ENCODE measurements around the gene MUC12.
"Not testable (repeated sequence)": the region's sequence is repeated elsewhere in the genome, so short reads cannot be mapped to it uniquely, and the experiment has no call there.

MUC12 gene

GRCh38 chr7:100991631-100992030, 22.3 kb downstream of the MUC12 start:
- DNase-seq: no peak

GRCh38 chr7:100992280-100992679, 22.9 kb downstream of the MUC12 start:
- DNase-seq: not testable (repeated sequence)

- DNase-seq: not testable (repeated sequence)
These were observed 25.3 kb downstream of the MUC12 start for GRCh38 chr7:100994671-100995070.

- not testable (repeated sequence) for DNase-seq
These were observed 29.2 kb downstream of the MUC12 start for GRCh38 chr7:100998530-100998929.

GRCh38 chr7:100999334-100999733, 30.0 kb downstream of the MUC12 start:
- not testable (repeated sequence) for DNase-seq

- not testable (repeated sequence) for DNase-seq
These were observed 30.7 kb downstream of the MUC12 start for GRCh38 chr7:101000025-101000424.

GRCh38 chr7:101002333-101002732, 33.0 kb downstream of the MUC12 start:
- DNase-seq: not testable (repeated sequence)

- not testable (repeated sequence) for DNase-seq
These were observed 38.0 kb downstream of the MUC12 start for GRCh38 chr7:101007361-101007760.

- no peak for DNase-seq
These were observed 40.3 kb downstream of the MUC12 start for GRCh38 chr7:101009629-101010028.

GRCh38 chr7:101012931-101013330, 43.6 kb downstream of the MUC12 start:
- no peak for DNase-seq

GRCh38 chr7:101015626-101016025, 46.3 kb downstream of the MUC12 start:
- no peak for DNase-seq

GRCh38 chr7:101017064-101017777, 47.9 kb downstream of the MUC12 start:
- DNase-seq: peak; percentile 82 to 92

- DNase-seq: no peak
These were observed 49.2 kb downstream of the MUC12 start for GRCh38 chr7:101018271-101019167.

- DNase-seq: no peak
These were observed 51.1 kb downstream of the MUC12 start for GRCh38 chr7:101020444-101020843.

GRCh38 chr7:101021703-101022102, 52.3 kb downstream of the MUC12 start:
- no peak for DNase-seq

- DNase-seq: no peak
These were observed 54.5 kb downstream of the MUC12 start for GRCh38 chr7:101023839-101024238.

- DNase-seq: no peak
These were observed 61.7 kb downstream of the MUC12 start for GRCh38 chr7:101031082-101031481.

- DNase-seq: no peak
These were observed 66.6 kb downstream of the MUC12 start for GRCh38 chr7:101035941-101036340.

GRCh38 chr7:101041283-101041682, 71.9 kb downstream of the MUC12 start:
- DNase-seq: not testable (repeated sequence)

GRCh38 chr7:101058355-101058754, 89.0 kb downstream of the MUC12 start:
- DNase-seq: peak; percentile 33 to 42

GRCh38 chr7:101059620-101059942, 90.2 kb downstream of the MUC12 start:
- DNase-seq: no peak

GRCh38 chr7:101060992-101061391, 91.6 kb downstream of the MUC12 start:
- DNase-seq: no peak

- DNase-seq: not testable (repeated sequence)
These were observed 94.8 kb downstream of the MUC12 start for GRCh38 chr7:101064176-101064550.

GRCh38 chr7:101065162-101065561, 95.8 kb downstream of the MUC12 start:
- DNase-seq: not testable (repeated sequence)

Measured in inflammatory macrophage (primary cell).